Heart right ventricle (tissue), 16 donors: Measurements from ENCODE around the gene CELF4. TPM values are rescaled to one million over a fixed set of nuclear protein-coding genes. Genes with fewer than 3 reads are reported as not detected.
A peak's percentile ranks its signal among the peaks of the same experiment; 100 is the strongest.

Experiments
- ATAC-seq, 8 donors: fragments of 200-7000 bp; cut with Tn5 transposase; one replicate each; pipeline ENCODE4 v1.9.1; 2020; ENCODE audit warnings: mild to moderate bottlenecking in 8 of 8, moderate library complexity in 8 of 8, moderate number of reproducible peaks in 1 of 8
- DNase-seq, 2 donors: peaks; one replicate each; pipeline ENCODE4 v3.0.0-alpha.2; 2020
- H3K27ac ChIP-seq, 10 donors: fragments of 200-600 bp; sonication (generic) in 2 of 10; one replicate each; pipeline versions ENCODE4 v1.5.0 to v1.8.0; 2020 to 2022; ENCODE audit warnings: mild to moderate bottlenecking in 3 of 10
- H3K27me3 ChIP-seq, 7 donors: fragments of 200-600 bp; one replicate each; pipeline ENCODE4 v1.8.0; 2021 to 2022; ENCODE audit warnings: mild to moderate bottlenecking in 2 of 7
- H3K36me3 ChIP-seq, 9 donors: fragments of 200-600 bp; sonication (generic) in 1 of 9; one replicate each; pipeline versions ENCODE4 v1.5.0 to v1.8.0; 2020 to 2022; ENCODE audit warnings: mild to moderate bottlenecking in 2 of 9
- H3K4me1 ChIP-seq, 9 donors: fragments of 200-600 bp; sonication (generic) in 1 of 9; one replicate each; pipeline versions ENCODE4 v1.5.0 to v1.8.0; 2020 to 2022; ENCODE audit warnings: mild to moderate bottlenecking in 4 of 9
- H3K4me3 ChIP-seq, 10 donors: fragments of 200-600 bp; sonication (generic) in 2 of 10; one replicate each; pipeline versions ENCODE4 v1.5.0 to v1.8.0; 2020 to 2022; ENCODE audit warnings: mild to moderate bottlenecking in 7 of 10, moderate library complexity in 2 of 10
- H3K9me3 ChIP-seq, 11 donors: fragments of 200-600 bp in 10 of 11; sonication (generic) in 2 of 11; one replicate each; pipeline versions ENCODE4 v1.5.0 to v1.8.0; 2013 to 2022; ENCODE audit warnings: mild to moderate bottlenecking in 2 of 11, control low read depth in 1 of 11, moderate library complexity in 1 of 11
- WGBS, 2 donors: extraction: QIAGEN DNeasy Blood & Tissue Kit; methylation state at CpG; one replicate each; pipeline ENCODE4 v1.1.7; 2013; ENCODE audit warnings: inconsistent platforms in 1 of 2; 5-methylcytosine and 5-hydroxymethylcytosine counted together
- intact Hi-C, 10 donors: fragments of 100-400 bp; cut with DNase I; formaldehyde crosslinking; loops; one replicate each; pipeline versions ENCODE4 v1.11.1 to v1.14.2; 2022
- polyA plus RNA-seq, 2 donors: library from polyadenylated mRNA; stranded (reverse); fragments of 200-250 nt; gene quantifications; one replicate each; pipeline ENCODE4 v1.2.3, GENCODE V29; 2013
- total RNA-seq, 10 donors: library from RNA; stranded (reverse); fragmentation: NEBNext Ultra II Directional in 3 of 10; extraction: Animal tissue kit (Norgen Biotek cat#: 25700) in 3 of 10; gene quantifications; one replicate each; pipeline versions ENCODE4 v1.2.1 to v1.2.4, GENCODE V29; 2021 to 2023
- TF ChIP-seq, protein P1 (sequence below), 9 donors: fragments of 200-600 bp; sonication (generic) in 2 of 9; IDR thresholded peaks; one replicate each; pipeline versions ENCODE4 v1.5.0 to v1.8.0; 2021 to 2022; ENCODE audit warnings: antibody characterized with exemption in 9 of 9, mild to moderate bottlenecking in 5 of 9, moderate library complexity in 1 of 9
- donor health status: Arrhythmogenic right ventricular cardiomyopathy.
- donor health status: ischemic (EF 13 %, LVEDD 7.1; RV severe dilation, severe dysfunction).
- donor health status: healthy with polysubstance abuse.
- donor health status: DM: no; HTN: yes; CAD: no.
- donor health status: DM: no; HTN: no; CAD: no.
- donor health status: ischemic (EF 25% LVEDD 6.9; RV normal size, moderate dysfunction).
- donor health status: ischemic (EF 25% LVEDD 5.7; RV mildly dilated, moderate dysfunction).
- donor health status: healthy.
- donor health status: DM: yes; HTN: yes; CAD: no.
- donor health status: Ischemic cardiomyopathy.
- donor health status: ischemic (EF 35%, LVEDD 5.7; RV mildly dilated, moderate dysfunction).
- donor health status: nonischemic (EF 11% LVEDD 7.7; RV severe dilation, severe dysfunction).
- donor health status: DM: yes; HTN: yes; CAD: no.
- donor health status: PGD.
- donor health status: ischemic (EF 29% LVEDD 5.4; RV normal size, mild dysfunction).
- donor health status: nonischemic (EF 23%, LVEDD 6.1; RV moderate dilation, normal function).

CELF4 gene
- total and polyA plus RNA-seq, 12 donors = 0.07 to 1.2 (median 0.31) TPM; not detected in 1

DNA sequence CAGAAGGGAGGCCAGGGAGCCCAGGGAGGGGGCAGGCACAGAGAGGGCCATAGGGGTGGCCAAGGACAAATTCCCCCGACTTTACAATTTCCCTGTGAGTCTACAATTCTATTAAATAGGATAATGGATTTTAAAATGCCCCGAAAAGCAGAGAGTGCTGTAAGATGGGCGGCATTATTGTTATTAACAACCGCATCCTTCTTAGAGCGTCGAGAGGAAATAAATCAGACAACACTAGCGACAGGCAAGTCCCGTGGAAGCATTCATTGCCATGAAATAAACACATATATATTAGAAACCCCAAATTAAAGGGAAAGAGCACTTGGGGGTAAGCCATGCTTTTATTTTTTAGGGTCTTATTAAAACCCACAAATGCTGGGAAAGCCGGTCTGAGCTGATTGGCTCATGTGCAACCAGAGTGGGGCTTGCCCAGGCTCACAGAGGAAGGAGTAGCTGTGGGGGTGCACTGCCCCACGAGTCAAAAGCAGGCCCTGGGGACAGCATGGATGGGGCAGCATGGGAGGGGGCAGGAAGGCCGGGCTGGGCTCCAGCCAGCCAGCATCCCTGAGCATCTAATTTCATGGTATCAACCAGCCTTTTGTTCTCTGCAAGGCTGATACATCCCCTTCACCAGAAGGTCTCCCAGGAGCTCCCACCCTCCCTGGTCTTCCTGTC lies 187.1 kb downstream of the CELF4 start:
- H3K36me3 ChIP-seq = no peaks in the 10 kb centered on the region
- H3K4me3 ChIP-seq = no peak overlapping the region
- 74% methylated on average over 11 of the region's 11 CpGs for WGBS, 2 donors
- DNase-seq (no peak), ATAC-seq (peak in 1 of 8 donors; percentile 8)
- no peaks in the 10 kb centered on the region for H3K4me1 ChIP-seq
- H3K27ac ChIP-seq = no peak overlapping the region
- H3K27me3 ChIP-seq = peaks cover 0 to 42% (median 3%) of the 10 kb centered on the region in 7 donors
- no peaks in the 10 kb centered on the region for H3K9me3 ChIP-seq
- TF ChIP-seq, protein P1, sequence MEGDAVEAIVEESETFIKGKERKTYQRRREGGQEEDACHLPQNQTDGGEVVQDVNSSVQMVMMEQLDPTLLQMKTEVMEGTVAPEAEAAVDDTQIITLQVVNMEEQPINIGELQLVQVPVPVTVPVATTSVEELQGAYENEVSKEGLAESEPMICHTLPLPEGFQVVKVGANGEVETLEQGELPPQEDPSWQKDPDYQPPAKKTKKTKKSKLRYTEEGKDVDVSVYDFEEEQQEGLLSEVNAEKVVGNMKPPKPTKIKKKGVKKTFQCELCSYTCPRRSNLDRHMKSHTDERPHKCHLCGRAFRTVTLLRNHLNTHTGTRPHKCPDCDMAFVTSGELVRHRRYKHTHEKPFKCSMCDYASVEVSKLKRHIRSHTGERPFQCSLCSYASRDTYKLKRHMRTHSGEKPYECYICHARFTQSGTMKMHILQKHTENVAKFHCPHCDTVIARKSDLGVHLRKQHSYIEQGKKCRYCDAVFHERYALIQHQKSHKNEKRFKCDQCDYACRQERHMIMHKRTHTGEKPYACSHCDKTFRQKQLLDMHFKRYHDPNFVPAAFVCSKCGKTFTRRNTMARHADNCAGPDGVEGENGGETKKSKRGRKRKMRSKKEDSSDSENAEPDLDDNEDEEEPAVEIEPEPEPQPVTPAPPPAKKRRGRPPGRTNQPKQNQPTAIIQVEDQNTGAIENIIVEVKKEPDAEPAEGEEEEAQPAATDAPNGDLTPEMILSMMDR (IDR thresholded peaks at IDR 0.05) = no peak
- intact Hi-C loops = no loop called here

DNA sequence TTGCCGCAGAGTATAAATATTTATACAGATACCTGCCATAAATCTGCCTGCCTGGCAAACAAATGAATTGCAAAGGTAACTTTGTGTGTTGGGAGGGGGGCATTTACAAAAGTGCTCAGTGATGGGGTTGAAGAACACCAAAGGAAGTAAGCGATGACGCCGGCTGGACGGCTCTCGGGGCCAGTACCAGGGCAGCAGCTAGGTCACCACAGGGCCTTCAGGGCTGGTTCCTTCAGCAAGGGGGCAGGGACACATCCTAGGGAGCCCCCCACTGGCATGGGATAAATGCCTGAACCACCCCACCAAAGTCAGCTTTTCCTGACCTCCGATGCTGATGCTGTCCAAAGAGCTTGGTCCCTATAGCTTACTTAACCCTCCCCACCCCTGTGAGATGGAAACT lies 190.4 kb downstream of the CELF4 start:
- no peak for DNase-seq
- ATAC-seq = no peak
- intact Hi-C loops = no loop called here
- peaks cover 0 to 40% (median 3%) of the 10 kb centered on the region in 7 donors for H3K27me3 ChIP-seq
- no peak overlapping the region for H3K27ac ChIP-seq
- TF ChIP-seq, protein P1 (IDR thresholded peaks at IDR 0.05) = no peak
- H3K4me1 ChIP-seq = no peaks in the 10 kb centered on the region
- H3K9me3 ChIP-seq = no peaks in the 10 kb centered on the region
- no peaks in the 10 kb centered on the region for H3K36me3 ChIP-seq
- WGBS, 2 donors = 86 to 94% methylated on average over 7 of the region's 7 CpGs
- no peak overlapping the region for H3K4me3 ChIP-seq

DNA sequence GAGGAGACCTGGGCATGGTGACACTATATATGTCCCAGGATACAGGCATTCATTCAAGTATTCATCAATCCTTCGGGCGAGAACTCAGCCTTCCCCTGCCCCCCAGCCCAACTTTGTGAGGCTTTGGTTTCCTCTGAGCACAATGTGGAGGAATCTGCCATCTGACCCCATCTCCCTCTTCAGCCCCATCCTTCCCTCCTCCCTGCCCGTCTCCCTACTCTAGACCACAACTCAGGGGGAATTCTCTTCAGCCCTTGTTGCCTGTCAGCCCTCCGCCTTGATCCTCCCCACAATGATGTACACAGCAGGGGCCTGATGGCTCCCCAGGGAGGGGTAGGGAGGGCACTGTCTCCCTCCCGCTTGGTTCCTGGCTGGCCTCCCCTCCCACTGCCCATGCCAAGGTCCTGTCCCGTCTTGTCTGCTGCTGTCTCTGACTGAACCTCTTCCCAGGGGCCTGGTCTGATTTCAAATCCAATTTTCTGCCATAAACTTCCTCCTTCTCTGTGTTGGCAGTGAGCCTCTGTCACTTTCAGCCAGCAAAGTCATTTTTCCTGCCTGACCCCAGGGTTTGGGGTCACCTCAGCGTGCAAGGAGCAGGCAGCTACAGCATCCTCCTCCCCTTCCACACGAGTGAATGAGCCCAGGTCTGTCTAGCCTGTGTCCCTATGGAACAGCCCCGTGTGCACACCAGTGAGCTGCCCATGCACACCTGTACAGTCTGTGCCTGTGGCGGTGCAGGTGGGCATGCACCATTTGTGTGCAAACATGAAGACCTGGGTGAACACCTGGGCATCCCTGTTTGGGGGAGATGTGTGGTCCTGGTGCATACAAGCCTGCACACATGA lies 197.3 kb downstream of the CELF4 start:
- H3K27ac ChIP-seq = no peak overlapping the region
- H3K27me3 ChIP-seq = peaks cover 0 to 36% (median 12%) of the 10 kb centered on the region in 7 donors
- H3K4me1 ChIP-seq = peaks cover 0 to 9% (median 2%) of the 10 kb centered on the region in 9 donors
- H3K9me3 ChIP-seq = no peaks in the 10 kb centered on the region
- 50 to 51% methylated on average over 10 of the region's 10 CpGs for WGBS, 2 donors
- no peak for DNase-seq
- TF ChIP-seq, protein P1 (IDR thresholded peaks at IDR 0.05) = no peak
- no peak overlapping the region for H3K4me3 ChIP-seq
- intact Hi-C loops = no loop called here
- H3K36me3 ChIP-seq = no peaks in the 10 kb centered on the region
- no peak for ATAC-seq

DNA sequence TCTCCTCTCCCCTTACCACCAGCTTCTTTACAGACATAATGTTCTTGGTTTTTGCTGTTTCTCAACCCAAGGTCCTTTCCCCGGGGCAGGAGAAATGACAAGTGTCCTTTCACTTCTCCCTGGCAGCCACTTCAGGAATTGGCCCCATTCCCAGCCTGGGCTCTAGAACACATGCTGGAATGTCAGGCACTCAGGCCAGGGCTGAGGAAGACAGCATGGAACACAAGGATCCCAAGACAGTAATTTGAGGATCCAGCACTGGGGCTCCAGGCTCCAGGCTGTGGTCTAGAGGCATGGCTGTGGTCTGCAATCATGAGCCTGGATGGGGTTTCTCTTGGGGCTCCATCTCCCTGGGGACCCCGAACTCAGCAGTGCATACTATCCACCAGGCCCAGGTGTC lies 201.4 kb downstream of the CELF4 start:
- H3K36me3 ChIP-seq = no peaks in the 10 kb centered on the region
- H3K4me1 ChIP-seq = peaks cover 0 to 9% (median 2%) of the 10 kb centered on the region in 9 donors
- H3K27ac ChIP-seq = no peak overlapping the region
- 48 to 54% methylated on average over 2 of the region's 2 CpGs for WGBS, 2 donors
- intact Hi-C loops = no loop called here
- H3K27me3 ChIP-seq = peaks cover 0 to 47% (median 27%) of the 10 kb centered on the region in 7 donors
- TF ChIP-seq, protein P1 (IDR thresholded peaks at IDR 0.05) = no peak
- ATAC-seq = peak; percentile 32 to 88 (median 80)
- peak; percentile 59 to 71 for DNase-seq
- no peaks in the 10 kb centered on the region for H3K9me3 ChIP-seq
- no peak overlapping the region for H3K4me3 ChIP-seq
